HS-5 (cell line): ENCODE data around the gene HOXC12.

Experiments used
- DNase-seq: peaks from one replicate; pipeline ENCODE4 v3.0.0-alpha.2; 2012; ENCODE audit warnings: low read depth

HOXC12 gene

DNA sequence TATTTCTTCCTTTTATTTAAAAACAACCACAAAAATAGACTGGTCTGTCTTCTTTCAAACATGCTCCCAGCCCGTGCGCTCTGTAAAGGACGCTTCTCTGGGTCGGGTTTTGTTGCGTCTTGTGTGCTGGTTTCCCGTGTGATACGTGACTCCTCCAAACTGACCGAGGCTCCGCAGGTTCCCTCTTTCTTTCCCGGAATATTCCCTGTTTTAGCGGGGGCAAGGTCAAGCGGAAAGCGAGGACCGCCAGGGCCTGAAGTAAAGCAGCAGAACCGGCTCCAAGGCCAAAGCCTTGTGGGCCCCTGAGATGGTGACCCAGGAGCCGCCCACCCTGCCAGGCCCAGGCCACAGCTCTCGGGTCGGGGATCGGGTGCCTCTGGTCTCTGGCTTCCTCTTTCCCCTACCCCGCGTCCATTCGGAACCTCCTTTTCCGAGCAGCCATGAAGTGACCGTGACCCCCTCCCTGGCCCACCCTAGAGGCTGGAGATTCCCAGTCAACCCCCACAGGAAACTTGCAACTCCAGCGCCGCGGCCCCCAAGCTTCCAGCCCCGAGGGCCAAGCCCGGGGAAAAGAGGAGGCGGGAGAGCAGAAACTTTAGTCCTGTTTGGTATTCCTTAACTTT, 29.4 kb downstream of the HOXC12 start:
- peak; percentile 78 for DNase-seq

DNA sequence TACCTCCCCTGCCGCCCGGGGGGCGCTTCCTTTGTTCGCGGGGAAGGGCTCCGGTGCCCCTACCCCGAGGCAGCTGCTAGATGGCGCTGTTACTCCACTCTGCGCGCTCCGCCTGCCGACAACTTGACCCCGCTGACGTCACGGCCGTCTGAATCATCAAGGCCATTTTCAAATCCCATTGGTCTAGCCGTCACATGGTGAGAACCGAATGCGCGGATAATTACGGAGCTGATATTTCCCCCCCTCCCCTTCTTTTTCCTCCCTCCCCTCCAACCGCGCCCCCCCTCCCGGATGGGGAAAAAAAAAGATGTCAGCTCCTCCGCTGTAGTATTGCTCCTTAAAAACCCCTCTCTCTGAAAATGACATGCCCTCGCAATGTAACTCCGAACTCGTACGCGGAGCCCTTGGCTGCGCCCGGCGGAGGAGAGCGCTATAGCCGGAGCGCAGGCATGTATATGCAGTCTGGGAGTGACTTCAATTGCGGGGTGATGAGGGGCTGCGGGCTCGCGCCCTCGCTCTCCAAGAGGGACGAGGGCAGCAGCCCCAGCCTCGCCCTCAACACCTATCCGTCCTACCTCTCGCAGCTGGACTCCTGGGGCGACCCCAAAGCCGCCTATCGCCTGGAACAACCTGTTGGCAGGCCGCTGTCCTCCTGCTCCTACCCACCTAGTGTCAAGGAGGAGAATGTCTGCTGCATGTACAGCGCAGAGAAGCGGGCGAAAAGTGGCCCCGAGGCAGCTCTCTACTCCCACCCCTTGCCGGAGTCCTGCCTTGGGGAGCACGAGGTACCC, 30.4 kb downstream of the HOXC12 start, which contains the start of gene HOXC10:
Gene HOXC10 (plus strand): TSS at position 246 of the 791 bp plus-strand sequence. CDS start 114 bp downstream, at position 360.
- peak; percentile 95 for DNase-seq

DNA sequence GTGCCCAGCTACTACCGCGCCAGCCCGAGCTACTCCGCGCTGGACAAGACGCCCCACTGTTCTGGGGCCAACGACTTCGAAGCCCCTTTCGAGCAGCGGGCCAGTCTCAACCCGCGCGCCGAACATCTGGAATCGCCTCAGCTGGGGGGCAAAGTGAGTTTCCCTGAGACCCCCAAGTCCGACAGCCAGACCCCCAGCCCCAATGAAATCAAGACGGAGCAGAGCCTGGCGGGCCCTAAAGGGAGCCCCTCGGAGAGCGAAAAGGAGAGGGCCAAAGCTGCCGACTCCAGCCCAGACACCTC, 30.9 kb downstream of the HOXC12 start:
- no peak for DNase-seq

DNA sequence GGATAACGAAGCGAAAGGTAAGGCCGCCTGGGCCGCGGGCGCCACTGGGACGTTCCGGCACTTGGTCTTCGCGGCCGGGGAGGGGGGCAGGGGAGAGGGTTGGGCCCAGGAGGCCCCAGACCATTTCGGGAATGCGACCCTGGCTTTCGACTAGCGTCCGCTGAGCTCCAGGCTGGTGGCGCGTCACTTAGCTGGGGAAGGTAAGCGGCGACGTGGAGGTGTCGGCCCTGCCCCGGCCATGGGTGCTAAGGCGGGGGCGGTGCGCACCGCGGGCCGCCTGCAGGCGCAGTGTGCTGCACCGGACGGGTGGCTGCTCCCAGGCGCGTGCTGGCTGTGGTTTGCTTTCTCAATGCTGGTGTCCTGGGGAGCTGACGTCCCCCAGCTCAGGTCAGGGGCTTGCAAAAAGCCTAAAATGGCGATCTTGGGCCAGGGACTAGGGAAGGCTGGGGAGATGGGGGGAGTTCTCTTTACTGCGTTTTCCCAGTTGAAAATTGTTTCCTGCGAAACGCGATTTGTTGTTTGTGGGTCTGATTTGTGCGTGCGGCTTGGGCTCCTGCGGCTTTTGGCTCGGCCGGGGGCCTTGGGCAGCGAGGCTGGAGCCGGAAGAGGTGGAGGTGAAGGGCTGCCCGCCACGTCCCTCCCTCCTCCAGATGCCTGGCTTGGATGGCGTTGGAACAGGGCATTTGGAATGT, 31.4 kb downstream of the HOXC12 start:
- no peak for DNase-seq

DNA sequence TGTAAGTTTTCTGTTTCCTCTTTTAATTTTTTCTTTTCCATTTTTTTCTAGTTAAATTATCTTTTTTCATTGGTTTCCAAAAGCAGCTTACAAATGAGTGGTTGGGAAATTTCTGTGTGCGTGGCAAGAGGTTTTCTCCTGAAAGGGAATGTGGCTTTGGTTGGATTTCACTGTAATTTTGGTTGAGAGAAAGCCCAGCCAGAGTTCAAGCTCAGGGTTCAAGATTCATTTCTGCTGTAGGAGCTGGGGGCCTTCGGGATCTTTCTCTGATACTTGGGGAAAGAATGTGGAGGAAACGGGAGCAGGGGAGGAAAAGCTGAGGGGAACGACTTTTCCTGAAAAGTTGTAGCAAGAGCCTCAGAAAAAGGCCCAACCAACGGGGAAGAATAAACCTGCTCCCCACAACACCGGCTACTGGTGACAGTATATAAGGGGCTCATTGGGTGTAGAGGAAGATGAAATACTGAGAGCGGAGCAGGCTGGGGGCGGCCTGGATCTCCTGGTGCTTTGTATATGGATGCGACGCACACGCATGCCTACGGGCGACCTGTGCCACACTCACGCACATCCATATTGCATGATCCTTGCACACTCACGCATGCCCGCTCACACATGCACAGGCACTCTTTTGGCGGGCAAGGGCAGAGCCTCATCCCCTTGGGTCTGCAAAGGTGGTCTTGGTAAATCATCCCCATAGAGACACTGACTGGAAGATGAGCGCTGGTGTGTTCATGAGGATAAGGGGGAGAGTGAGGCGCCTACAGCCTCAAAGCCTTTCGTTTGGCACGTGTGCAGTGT, 32.2 kb downstream of the HOXC12 start:
- DNase-seq, result no peak

DNA sequence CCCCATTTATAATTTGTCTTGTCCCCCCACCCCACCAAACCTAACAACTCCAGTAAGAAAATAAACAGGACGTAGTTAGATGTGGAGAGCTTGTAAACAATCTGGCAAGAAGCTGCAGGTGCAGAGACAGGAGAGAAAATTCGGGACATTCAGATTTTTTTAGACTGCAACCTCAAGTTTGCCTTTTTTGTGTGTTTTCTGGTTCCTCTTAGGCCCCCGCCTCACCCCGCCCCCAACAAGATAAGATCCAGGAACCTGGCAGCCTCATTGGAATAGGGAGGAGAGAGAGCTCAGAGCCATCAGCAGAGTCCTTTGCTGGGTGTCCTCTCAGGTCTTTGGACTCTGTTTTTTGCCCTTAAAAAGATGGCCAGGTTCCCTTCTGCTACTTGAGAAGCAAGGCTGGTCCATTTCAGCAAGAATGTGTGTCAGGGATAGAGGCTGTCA, 33.1 kb downstream of the HOXC12 start:
- DNase-seq, result no peak

DNA sequence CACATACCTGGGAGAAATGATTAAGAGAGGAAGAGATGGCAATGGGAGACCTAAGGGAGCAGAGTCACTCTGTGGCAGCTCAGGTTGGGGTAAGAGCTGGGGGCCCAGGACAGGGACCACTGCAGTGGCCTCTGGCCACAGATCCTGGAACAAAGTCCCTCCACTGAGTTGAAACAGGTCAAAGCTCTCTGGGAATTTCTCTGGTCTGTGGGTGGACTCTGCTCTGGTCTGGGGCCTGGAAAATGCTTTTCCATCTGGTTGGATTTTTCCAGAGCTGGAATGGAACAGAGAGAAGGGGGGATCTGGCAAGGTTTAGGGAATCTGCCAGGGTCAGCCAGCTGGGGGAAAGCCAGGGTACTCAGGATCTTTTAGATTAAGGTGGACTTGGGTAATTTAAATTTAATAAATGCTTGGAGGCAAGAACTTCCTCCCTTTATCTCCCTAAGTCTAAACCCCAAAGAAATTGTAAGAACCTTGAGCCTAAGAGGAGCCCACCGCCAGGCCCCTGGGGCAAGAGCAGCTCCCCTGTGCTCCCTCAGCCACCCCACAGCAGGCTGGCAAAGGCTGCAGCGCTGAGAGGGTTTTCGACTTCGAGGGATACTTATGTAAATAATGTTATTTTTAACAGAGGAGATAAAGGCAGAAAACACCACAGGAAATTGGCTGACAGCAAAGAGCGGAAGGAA, 34.0 kb downstream of the HOXC12 start:
- no peak for DNase-seq

DNA sequence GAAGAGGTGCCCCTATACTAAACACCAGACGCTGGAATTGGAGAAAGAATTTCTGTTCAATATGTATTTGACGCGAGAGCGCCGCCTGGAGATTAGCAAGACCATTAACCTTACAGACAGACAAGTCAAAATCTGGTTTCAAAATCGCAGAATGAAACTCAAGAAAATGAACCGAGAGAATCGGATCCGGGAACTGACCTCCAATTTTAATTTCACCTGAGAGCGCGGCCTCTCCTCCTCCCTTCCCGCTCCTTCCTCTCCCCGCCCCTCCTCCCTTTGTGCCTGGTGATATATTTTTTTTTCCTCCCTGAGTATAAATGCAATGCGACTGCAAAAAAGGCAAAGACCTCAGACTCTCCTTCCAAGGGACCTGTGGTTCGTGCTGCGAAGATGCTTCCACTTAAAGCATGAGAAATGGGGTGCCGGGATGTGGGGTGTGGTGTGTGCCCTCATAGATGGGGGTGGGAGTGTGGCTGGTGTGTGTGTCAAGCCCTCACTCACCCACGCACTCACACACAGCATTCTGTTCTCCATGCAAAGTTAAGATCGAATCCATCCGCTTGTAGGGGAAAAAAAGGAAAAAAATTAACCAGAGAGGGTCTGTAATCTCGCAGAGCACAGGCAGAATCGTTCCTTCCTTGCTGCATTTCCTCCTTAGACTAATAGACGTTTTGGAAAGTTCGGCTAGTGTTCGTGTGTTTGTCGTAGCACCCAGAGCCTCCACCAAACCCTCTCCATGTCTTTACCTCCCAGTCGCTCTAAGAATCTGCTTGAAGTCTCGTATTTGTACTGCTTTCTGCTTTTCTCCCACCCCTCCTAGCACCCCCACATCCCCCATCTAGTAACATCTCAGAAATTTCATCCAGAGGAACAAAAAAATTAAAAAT, 34.8 kb downstream of the HOXC12 start:
- no peak for DNase-seq

DNA sequence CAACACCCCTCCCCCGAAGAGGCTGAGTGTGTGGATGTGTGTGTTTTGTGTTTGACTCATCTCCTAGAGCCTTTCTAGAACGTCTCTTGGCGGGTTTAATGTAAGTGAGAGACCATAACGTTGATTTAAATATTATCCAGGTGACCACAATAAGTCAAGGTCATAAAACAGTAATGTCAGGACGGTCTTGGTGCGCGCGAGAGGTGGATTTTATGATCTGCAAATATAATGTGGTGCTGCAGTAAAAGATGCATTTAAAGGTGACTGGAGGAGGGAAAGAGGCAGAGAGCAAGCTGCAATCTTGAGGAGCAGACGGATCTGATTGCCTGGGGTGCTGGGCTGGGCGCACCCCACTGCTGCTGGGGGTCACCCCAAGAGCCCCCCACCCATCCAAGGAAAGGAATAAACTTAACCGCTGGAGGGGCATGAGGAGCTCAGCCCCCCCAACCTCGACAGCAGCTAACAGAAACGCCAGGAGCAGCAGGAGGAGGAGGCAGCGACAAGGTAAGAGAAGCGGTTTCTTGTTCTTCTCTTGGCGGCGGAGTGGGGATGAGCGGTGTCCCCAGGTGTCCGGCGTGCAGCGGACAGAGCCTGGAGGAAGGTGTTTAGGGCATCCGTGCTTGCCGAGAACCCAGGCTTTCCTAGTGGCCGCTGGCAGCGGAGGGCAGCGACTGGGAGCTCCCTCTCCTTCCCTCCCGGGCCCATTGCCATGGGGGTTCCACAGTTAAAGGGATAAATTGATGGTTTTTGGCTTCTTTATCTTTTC, 35.8 kb downstream of the HOXC12 start:
- no peak for DNase-seq

DNA sequence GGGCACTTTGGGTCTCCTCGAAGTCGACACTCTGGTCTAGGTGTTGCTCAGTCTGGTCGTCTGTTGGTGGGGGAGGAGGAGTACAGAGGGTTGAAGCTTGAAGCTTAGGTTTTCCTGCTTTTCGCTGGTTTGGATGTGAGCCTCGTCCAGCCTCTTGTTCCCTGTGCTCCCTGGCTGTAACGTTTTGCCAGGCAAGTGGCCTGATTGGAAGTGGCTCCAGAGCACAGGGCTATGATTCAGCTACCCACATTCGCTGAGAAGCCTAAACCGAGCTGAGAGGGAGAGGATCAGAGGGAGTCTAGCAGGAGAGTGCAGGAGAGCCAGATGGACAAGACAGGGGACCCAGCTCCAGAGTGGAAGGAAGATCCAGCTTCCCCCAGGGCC, 36.4 kb downstream of the HOXC12 start:
- peak; percentile 78 for DNase-seq

DNA sequence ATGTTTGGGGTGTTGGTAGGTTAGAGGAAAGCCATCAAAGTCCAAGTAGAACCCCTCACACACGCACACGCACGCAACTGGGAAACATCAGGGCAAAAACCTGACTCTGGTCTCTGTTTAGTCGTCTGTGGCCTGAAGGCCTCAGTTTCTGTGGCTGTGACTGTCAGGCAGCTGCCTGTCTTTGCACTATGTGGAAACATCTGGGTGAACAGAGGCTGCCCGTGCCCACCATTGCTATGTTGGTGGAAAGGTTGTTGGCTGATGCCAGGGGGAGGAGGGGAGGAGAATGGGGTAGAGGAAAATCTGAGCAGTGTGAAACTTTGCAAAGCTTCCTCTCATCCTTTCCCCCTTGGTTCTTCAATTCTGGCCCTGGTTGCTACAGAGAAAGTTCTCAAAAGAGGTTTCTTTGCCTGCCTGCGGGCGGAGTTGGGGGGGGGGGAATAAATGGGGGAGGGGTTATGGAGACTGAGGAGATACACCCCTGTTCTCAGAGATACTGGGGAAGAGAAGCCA, 37.7 kb downstream of the HOXC12 start:
- DNase-seq, result no peak

DNA sequence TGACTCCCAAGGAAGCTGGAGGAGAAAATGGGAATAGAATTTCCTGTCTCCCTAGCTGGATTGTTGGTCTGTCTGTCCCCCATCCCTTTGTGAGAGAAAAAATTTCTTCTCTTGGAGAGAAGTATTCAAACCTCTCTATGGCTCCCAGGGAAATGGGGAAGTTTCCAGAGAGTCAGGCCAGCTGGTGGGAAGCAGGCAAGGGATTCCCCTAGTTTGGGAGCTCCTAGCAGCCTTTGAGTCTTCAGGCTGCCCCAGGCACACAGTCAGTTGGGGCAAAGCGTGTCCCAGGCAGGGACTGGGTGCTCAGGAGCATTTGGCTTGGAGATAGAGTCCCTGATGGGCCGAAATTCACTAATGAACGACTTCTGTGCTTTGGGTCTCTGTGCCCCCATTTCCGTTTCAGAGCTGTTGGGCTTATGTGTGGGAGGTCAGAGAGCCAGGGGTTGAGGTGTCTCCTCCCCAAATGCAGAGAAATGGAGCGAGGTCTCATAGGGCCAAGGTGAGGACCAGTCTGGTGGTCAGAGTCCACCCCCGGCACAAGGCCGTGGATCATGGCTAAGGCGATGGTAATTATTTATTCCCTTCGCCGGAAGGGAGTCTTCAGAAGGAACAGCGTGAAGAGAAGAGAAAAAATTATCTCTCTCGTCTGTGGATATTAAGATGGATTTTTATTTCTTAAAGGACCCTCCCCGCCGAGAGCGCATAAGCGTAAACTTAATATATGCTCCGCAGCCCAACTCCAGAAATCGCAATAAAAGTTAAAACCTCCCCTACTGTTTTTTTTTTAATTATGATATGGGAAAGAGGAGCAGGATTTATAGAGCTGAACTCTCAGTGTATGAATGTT, 38.7 kb downstream of the HOXC12 start:
- no peak for DNase-seq

DNA sequence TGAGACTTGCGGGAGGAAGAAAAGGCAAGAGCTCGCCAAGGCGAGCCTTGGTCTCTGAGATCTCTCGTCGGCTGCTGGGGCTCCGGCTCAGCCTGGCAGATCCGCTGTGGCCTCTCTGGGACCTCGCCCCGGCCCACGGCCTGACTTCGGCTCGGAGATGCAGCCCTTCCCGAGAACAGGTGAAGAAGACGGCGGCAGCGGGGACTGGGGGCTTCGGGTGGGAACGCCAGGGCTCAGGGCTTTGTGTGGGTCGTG, 39.2 kb downstream of the HOXC12 start:
- no peak for DNase-seq

DNA sequence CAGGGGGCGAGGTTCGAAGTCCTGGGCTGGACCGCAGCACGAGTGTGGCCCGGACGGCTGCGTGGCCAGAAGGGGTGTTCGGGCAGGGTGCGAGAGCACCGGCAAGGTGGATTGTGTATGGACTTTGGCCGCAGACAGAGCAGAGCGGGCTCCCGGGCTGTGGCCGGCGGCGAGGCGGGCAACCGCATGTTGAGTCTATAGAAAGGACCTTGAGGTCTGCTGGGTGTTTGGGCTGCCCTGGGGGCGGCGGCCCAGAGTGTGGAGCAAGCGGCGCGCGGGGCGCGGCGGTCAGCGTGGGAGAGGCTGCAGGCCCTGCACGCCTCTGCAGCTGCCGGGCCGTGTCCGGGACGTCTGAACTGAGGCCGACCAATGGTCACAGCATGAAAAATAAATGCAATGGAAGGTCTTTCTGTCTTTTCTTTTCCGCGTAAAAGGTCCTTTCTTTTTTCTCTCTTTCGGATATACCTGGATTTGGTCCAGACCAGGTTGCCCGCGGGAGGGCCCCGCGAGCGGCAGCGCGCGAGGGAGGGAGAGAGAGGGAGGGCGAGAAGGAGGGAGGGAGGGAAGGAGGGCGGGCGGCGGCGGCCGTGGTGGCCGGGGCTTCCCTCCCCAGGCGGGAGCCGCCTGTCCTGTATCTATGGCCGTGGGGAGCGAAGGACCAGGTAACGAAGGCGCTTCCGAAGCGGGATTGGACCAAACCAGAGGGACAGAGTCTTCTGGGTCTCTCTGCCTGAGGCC, 39.7 kb downstream of the HOXC12 start:
- no peak for DNase-seq

DNA sequence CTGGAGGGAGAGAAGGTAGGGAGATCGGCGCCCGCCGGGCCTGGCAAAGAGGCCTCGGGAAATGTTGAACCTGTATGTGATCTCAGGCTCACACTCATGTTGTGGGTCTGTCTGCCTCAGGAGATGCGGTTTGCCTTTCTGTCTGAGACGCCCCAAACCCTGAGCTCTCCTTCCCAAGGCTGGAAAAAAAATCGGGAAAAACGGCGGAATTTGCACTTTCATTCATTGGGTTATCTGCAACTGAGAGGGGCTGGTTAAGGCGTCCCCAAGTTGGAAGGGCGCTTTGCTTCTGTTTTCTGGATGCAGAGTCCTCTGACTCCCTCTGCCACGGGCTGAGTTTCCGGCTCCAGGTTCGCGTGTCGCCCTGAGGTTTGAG, 40.3 kb downstream of the HOXC12 start:
- no peak for DNase-seq

DNA sequence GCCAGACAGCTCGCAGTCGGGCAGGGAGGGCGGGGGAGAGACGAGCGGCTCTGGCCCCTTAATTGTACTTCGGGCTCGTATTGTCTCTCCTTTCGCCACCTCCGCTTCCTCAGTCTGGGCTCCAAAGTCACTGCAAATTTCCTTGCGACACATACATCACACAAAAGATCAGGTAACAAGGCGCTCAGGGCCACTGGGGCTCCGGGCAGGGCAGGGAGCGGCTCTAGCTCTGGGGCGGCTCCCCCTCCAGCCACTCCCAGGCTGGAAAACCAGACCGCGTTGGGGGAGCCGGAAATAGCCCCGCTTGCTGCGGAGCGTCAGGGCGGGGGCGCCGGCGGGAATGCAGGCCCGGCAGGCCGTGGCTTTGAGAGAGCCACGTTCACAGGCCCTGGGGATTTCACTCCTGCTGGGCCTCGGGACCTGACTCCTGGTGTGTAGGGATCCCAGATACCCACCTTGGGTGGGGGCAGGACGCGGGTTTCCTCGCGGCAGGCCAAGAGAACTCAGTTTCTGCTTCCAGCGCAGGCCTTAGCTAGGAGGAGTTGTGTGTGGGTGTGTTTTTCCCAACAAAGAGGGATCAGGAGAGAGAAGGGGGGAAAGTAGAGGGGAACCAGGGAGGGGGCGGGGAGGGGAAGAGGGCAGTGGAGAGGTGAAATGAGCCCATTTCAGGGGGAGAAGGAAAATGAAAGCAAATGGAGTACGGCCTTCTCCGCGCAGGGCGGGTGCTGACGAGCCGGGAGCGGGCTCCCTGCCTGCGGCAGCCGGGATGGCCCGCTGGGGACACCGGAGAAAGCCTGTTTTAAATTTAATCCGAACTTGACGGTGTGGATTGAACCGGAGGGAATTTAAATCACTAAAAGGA, 40.9 kb downstream of the HOXC12 start:
- no peak for DNase-seq
